Ovary (tissue), 9 donors: ENCODE results near the gene FOXP1. TPM values are rescaled to one million over a fixed set of nuclear protein-coding genes. Genes with fewer than 3 reads are reported as not detected.

Experiments used
- DNase-seq, 5 donors: peaks; one replicate each; pipeline ENCODE4 v3.0.0-alpha.2; 2019 to 2020
- H3K27ac ChIP-seq, 2 donors: fragments of 200-600 bp; one replicate each; pipeline versions ENCODE4 v1.5.1 to v1.8.0; 2019 to 2022
- H3K27me3 ChIP-seq: fragments of 200-600 bp; one replicate; pipeline ENCODE4 v1.8.0; 2022
- H3K36me3 ChIP-seq: fragments of 200-600 bp; sonication (generic); one replicate; pipeline ENCODE4 v1.5.1; 2019
- H3K4me1 ChIP-seq: one replicate; pipeline ENCODE4 v1.8.1; 2013; ENCODE audit warnings: mild to moderate bottlenecking, moderate library complexity; ENCODE audit not compliant: insufficient read depth
- H3K4me3 ChIP-seq: fragments of 200-600 bp; sonication (generic); one replicate; pipeline ENCODE4 v1.5.1; 2017
- H3K9me3 ChIP-seq, 2 donors: fragments of 200-600 bp in 1 of 2; sonication (generic) in 1 of 2; one replicate each; pipeline versions ENCODE4 v1.5.1 to v1.8.1; 2013 to 2019; ENCODE audit warnings: mild to moderate bottlenecking in 1 of 2, moderate library complexity in 1 of 2
- EP300 ChIP-seq: sonication (generic); formaldehyde crosslinking; IDR thresholded peaks from one replicate; pipeline ENCODE4 v1.6.1; 2017; ENCODE audit warnings: antibody characterized with exemption
- POLR2A ChIP-seq: fragments of 450-650 bp; IDR thresholded peaks from one replicate; pipeline ENCODE4 v1.6.1; 2017; ENCODE audit warnings: antibody characterized with exemption, mild to moderate bottlenecking, moderate library complexity
- WGBS, 3 donors: extraction: QIAGEN DNeasy Blood & Tissue Kit in 1 of 3; methylation state at CpG; one replicate each; pipeline versions ENCODE4 v1.1.5 to v1.1.7; 2013 to 2017; 5-methylcytosine and 5-hydroxymethylcytosine counted together
- intact Hi-C, 4 donors: fragments of 100-400 bp; cut with DNase I; formaldehyde crosslinking; loops; one replicate each; pipeline versions ENCODE4 v1.11.0 to v1.15.1; 2022 to 2023
- polyA plus RNA-seq, 2 donors: library from polyadenylated mRNA; stranded (reverse); fragments of 200-250 nt in 1 of 2; fragments of 350-450 nt in 1 of 2; fragmentation: Illumina TruSeq in 1 of 2; extraction: RNeasy Lipid Tissue Mini Kit (QIAGEN cat#74804) in 1 of 2; gene quantifications; one replicate each; pipeline ENCODE4 v1.2.3, GENCODE V29; 2013 to 2014
- total RNA-seq, 7 donors: library from RNA; depleted of rRNA in 2 of 7; stranded (reverse); fragments of >200 nt in 2 of 7; fragmentation: NEBNext Ultra II Directional in 3 of 7; extraction: Animal tissue kit (Norgen Biotek cat#: 25700) in 3 of 7; gene quantifications; one replicate each; pipeline versions ENCODE4 v1.1.0 to v1.2.4, GENCODE V29; 2016 to 2023
- TF ChIP-seq, protein P1 (sequence below), 3 donors: fragments of 450-650 bp in 2 of 3; fragments of 200-600 bp in 1 of 3; IDR thresholded peaks; one replicate each; pipeline versions ENCODE4 v1.5.1 to v1.8.0; 2016 to 2022; ENCODE audit warnings: antibody characterized with exemption in 3 of 3, mild to moderate bottlenecking in 1 of 3
- donor health status: DM: no; HTN: no; CAD: no; lungs with moderate emphysema.
- donor health status: DM: no; HTN: no; CAD: no.
- donor health status: Bipolar disorder and iron deficiency.
- donor health status: DM: yes; HTN: yes; CAD: no.
- donor health status: DM: no; HTN: no; CAD: no.
- donor health status: DM: yes; HTN: yes; CAD: no.

The FOXP1 gene
- total and polyA plus RNA-seq, 9 donors, result 31.7 to 126 (median 114) TPM

DNA sequence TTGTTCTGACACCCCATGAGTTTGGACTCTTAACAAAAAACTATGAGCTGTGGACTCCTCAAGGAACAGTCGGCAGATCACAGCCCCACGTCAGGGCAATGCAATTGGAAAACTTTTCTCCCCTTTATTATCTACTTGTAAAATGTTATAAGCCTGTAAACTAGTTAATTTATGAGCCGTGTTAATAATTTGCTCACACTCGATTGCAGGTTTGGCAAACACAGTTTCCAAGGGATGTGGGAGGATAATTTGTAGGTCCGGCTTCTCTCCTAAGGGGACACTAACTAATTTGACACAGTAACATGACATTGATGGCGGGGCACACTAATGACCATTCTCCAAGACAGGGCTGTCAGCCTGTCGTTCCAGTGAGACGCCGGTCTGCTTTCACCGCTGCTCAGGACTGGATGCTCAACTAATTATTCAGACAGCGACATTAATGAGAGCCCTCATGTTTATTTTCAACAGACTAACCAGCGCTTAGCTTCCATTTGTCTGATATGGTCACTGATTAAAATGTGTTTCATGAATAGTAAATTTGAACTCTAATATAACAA, 222.1 kb downstream of the FOXP1 start:
- H3K9me3 ChIP-seq, result no peaks in the 10 kb centered on the region

GRCh38 chr3:71360764-71361163, 222.8 kb downstream of the FOXP1 start:
- TF ChIP-seq EP300 (no peak), POLR2A (no peak)
- TF ChIP-seq, protein P1, sequence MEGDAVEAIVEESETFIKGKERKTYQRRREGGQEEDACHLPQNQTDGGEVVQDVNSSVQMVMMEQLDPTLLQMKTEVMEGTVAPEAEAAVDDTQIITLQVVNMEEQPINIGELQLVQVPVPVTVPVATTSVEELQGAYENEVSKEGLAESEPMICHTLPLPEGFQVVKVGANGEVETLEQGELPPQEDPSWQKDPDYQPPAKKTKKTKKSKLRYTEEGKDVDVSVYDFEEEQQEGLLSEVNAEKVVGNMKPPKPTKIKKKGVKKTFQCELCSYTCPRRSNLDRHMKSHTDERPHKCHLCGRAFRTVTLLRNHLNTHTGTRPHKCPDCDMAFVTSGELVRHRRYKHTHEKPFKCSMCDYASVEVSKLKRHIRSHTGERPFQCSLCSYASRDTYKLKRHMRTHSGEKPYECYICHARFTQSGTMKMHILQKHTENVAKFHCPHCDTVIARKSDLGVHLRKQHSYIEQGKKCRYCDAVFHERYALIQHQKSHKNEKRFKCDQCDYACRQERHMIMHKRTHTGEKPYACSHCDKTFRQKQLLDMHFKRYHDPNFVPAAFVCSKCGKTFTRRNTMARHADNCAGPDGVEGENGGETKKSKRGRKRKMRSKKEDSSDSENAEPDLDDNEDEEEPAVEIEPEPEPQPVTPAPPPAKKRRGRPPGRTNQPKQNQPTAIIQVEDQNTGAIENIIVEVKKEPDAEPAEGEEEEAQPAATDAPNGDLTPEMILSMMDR (IDR thresholded peaks at IDR 0.05), result no peak
- no peaks in the 10 kb centered on the region for H3K36me3 ChIP-seq
- no peak overlapping the region for H3K27ac ChIP-seq
- intact Hi-C loops, result no loop called here
- no peaks in the 10 kb centered on the region for H3K9me3 ChIP-seq
- no peaks in the 10 kb centered on the region for H3K4me1 ChIP-seq
- 83 to 98% (median 95%) methylated on average over 2 of the region's 2 CpGs for WGBS, 3 donors
- H3K4me3 ChIP-seq, result no peak overlapping the region
- DNase-seq, result no peak
- no peaks in the 10 kb centered on the region for H3K27me3 ChIP-seq

More for the DNA sequence above, 222.1 kb downstream of the FOXP1 start:
- no peak for TF ChIP-seq POLR2A
- TF ChIP-seq, protein P1 (IDR thresholded peaks at IDR 0.05), result no peak
- no peak for TF ChIP-seq EP300
- intact Hi-C loops, result no loop called here
- Histone ChIP-seq H3K27me3 (no peaks in the 10 kb centered on the region), H3K27ac (no peak overlapping the region), H3K4me3 (no peak overlapping the region), H3K36me3 (no peaks in the 10 kb centered on the region), H3K4me1 (no peaks in the 10 kb centered on the region)
- DNase-seq, result no peak
- 56 to 81% (median 71%) methylated on average over 12 of the region's 12 CpGs for WGBS, 3 donors

DNA sequence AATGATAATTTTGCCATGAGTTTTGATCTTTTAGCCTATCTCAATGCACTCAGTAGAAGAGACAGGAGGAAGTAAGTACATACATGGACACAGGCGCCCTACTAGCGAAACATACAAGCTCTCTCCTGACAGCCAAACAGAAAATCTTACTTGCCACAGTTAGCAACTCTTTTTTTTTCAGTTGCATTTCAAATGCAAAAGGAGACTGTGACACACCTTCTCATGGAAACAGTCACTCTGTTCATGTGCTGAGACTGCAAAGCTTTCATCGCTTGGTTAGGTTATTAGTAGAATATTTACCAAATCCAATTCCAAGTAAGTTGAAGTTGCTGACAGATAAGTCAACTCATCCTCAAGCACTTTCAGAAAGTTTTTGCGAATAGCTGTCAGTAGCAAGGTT, 223.3 kb downstream of the FOXP1 start:
- intact Hi-C loops, result no loop called here
- Histone ChIP-seq H3K4me3 (no peak overlapping the region), H3K27ac (no peak overlapping the region), H3K27me3 (no peaks in the 10 kb centered on the region), H3K9me3 (no peaks in the 10 kb centered on the region), H3K4me1 (no peaks in the 10 kb centered on the region), H3K36me3 (no peaks in the 10 kb centered on the region)
- DNase-seq, result no peak
- TF ChIP-seq EP300, result no peak
- no peak for TF ChIP-seq POLR2A
- TF ChIP-seq, protein P1 (IDR thresholded peaks at IDR 0.05), result no peak
- 96 to 97% (median 97%) methylated on average over 4 of the region's 4 CpGs for WGBS, 3 donors

DNA sequence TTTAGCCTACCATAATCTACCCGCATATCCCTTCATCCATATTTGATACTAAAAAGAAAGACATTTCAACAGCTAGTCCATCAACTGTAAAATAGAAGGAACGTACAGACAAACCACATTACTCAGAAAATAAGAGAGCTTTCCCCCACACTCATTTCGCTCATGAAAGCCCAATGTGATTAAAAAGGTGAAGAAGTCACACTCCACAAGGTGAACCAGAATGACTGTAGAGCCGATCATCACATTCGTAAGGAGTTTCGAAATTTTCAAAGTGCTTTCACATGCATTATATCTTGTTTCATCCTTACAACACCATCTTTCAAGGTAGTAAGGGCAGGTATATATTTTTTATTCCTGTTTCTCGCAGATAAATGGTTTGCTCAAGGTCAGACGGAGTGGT, 225.3 kb downstream of the FOXP1 start:
- TF ChIP-seq EP300, result no peak
- no peak for TF ChIP-seq POLR2A
- TF ChIP-seq, protein P1 (IDR thresholded peaks at IDR 0.05), result no peak
- Histone ChIP-seq H3K27me3 (no peaks in the 10 kb centered on the region), H3K4me1 (no peaks in the 10 kb centered on the region), H3K4me3 (no peak overlapping the region), H3K9me3 (no peaks in the 10 kb centered on the region), H3K36me3 (no peaks in the 10 kb centered on the region), H3K27ac (no peak overlapping the region)
- WGBS, 3 donors, result 96 to 99% (median 97%) methylated on average over 8 of the region's 8 CpGs
- DNase-seq, result no peak
- intact Hi-C loops, result no loop called here
